ENCODE measurements around the gene ARL10. TPM values are rescaled to one million over a fixed set of nuclear protein-coding genes. Genes with fewer than 3 reads are reported as not detected.

The ARL10 gene
- polyA plus RNA-seq, 1 of the 3 experiments (the other 2 are of a cell fraction) = 4.6 TPM

GRCh38 chr5:176350416-176350815 lies 14.9 kb upstream of the ARL10 start:
- H3K27me3 ChIP-seq (ENCODE audit: insufficient read depth) = no peaks in the 10 kb centered on the region
- peaks cover 56% of the 10 kb centered on the region for H3K79me2 ChIP-seq (ENCODE audit: insufficient read depth)
- peaks cover 58 to 84% of the 10 kb centered on the region in 2 experiments for H3K36me3 ChIP-seq (replicated peaks in 1 of 2; ENCODE audit: control insufficient read depth in 1 of 2, insufficient read depth in 2 of 2, low read length in 1 of 2)
- H3K9ac ChIP-seq = no peak overlapping the region
- H2AFZ ChIP-seq (ENCODE audit: low read depth) = no peak overlapping the region
- POLR2A ChIA-PET = no interaction called here
- H3F3A ChIP-seq (replicated peaks; ENCODE audit: insufficient read depth) = peaks cover 10% of the 10 kb centered on the region
- no peak for DNase-seq
- H4K20me1 ChIP-seq (ENCODE audit: insufficient read depth) = peaks cover 28% of the 10 kb centered on the region
- H3K4me2 ChIP-seq = no peak overlapping the region
- WGBS (ENCODE audit: low lambda C conversion rate) = 92% methylated on average over 8 of the region's 8 CpGs
- no peaks in the 10 kb centered on the region for H3K9me3 ChIP-seq
- CTCF ChIA-PET = interaction anchor here (2.0 kb wide), 1 partner anchor 620 kb away, joined by 4 read pairs; no protein-coding TSS in a partner anchor
- no peak for TF ChIP-seq CTCF (IDR thresholded peaks at IDR 0.05)
- TF ChIP-seq MAX (IDR thresholded peaks at IDR 0.05; ENCODE audit: low read depth) = no peak
- no peak for TF ChIP-seq TEAD4 (IDR thresholded peaks at IDR 0.05; ENCODE audit: borderline replicate concordance, insufficient read depth)
- TF ChIP-seq IRF3 (IDR thresholded peaks at IDR 0.05; ENCODE audit: low read depth, low read length) = no peak
- no peak for TF ChIP-seq MXI1 (IDR thresholded peaks at IDR 0.05; ENCODE audit: low read depth, low read length)
- no peak for TF ChIP-seq NFIC (IDR thresholded peaks at IDR 0.05; ENCODE audit: borderline replicate concordance)
- TF ChIP-seq YY1 (IDR thresholded peaks at IDR 0.05; ENCODE audit: low read depth) = no peak
- no peak for TF ChIP-seq EP300 (IDR thresholded peaks at IDR 0.05; ENCODE audit: borderline replicate concordance in 1 of 2, low read depth in 1 of 2, low read length in 1 of 2)
- no peak overlapping the region for H3K27ac ChIP-seq (ENCODE audit: low read depth in 2 of 2, low read length in 1 of 2)
- H3K9me2 ChIP-seq = no peaks in the 10 kb centered on the region
- H3K4me1 ChIP-seq (ENCODE audit: control insufficient read depth in 1 of 2, insufficient read depth in 2 of 2, low read depth in 1 of 2, low read length in 1 of 2) = peaks cover 0 to 7% of the 10 kb centered on the region in 2 experiments; a peak in 1 of 4 replicates
- no peak overlapping the region for H3K4me3 ChIP-seq (ENCODE audit: low read depth in 2 of 2, low read length in 1 of 2)

GRCh38 chr5:176352116-176352878 lies 13.0 kb upstream of the ARL10 start:
- CTCF ChIA-PET = interaction anchor here (0.6 kb wide), 1 partner anchor 21 kb away, joined by 3 read pairs; no protein-coding TSS in a partner anchor

More at GRCh38 chr5:176352116-176352878, 13.0 kb upstream of the ARL10 start:
- TF ChIP-seq TEAD4 (IDR thresholded peaks at IDR 0.05; ENCODE audit: borderline replicate concordance, insufficient read depth) = no peak
- no peak for TF ChIP-seq CHD2 (IDR thresholded peaks at IDR 0.05; ENCODE audit: low read length, partially characterized antibody)
- TF ChIP-seq RAD21 (IDR thresholded peaks at IDR 0.05; ENCODE audit: low read length) = no peak
- no peak for TF ChIP-seq EP300 (IDR thresholded peaks at IDR 0.05; ENCODE audit: borderline replicate concordance in 1 of 2, low read depth in 1 of 2, low read length in 1 of 2)
- TF ChIP-seq GATA2 (CRISPR knock-in tag; IDR thresholded peaks at IDR 0.05) = peak; percentile 58
- no peak for TF ChIP-seq REST (IDR thresholded peaks at IDR 0.05; ENCODE audit: low read depth, low read length)
- TF ChIP-seq RCOR1 (IDR thresholded peaks at IDR 0.05; ENCODE audit: low read length) = no peak; the same call in 1 of the 2 replicates
- no peak for TF ChIP-seq ELF1 (IDR thresholded peaks at IDR 0.05)
- no peak for TF ChIP-seq SIN3A (IDR thresholded peaks at IDR 0.05; ENCODE audit: borderline replicate concordance, low read depth, low read length)
- DNase-seq = no peak
- H2AFZ ChIP-seq (ENCODE audit: low read depth) = no peak overlapping the region
- peaks cover 3% of the 10 kb centered on the region for H3F3A ChIP-seq (replicated peaks; ENCODE audit: insufficient read depth)
- peaks cover 55 to 82% of the 10 kb centered on the region in 2 experiments for H3K36me3 ChIP-seq (replicated peaks in 1 of 2; ENCODE audit: control insufficient read depth in 1 of 2, insufficient read depth in 2 of 2, low read length in 1 of 2)
- H4K20me1 ChIP-seq (ENCODE audit: insufficient read depth) = peaks cover 45% of the 10 kb centered on the region
- H3K4me2 ChIP-seq = no peak overlapping the region
- H3K9me3 ChIP-seq = no peaks in the 10 kb centered on the region
- 87% methylated on average over 5 of the region's 5 CpGs for WGBS (ENCODE audit: low lambda C conversion rate)
- H3K4me3 ChIP-seq (ENCODE audit: low read depth in 2 of 2, low read length in 1 of 2) = no peak overlapping the region
- H3K4me1 ChIP-seq (ENCODE audit: control insufficient read depth in 1 of 2, insufficient read depth in 2 of 2, low read depth in 1 of 2, low read length in 1 of 2) = peaks cover 0 to 7% of the 10 kb centered on the region in 2 experiments; a peak in 1 of 4 replicates
- POLR2A ChIA-PET = interaction anchor here (1.9 kb wide), 1 partner anchor 9 kb away, joined by 5 read pairs; the partner anchor contains the start of gene KIAA1191
- H3K27ac ChIP-seq (ENCODE audit: low read depth in 2 of 2, low read length in 1 of 2) = no peak overlapping the region
- no peaks in the 10 kb centered on the region for H3K27me3 ChIP-seq (ENCODE audit: insufficient read depth)
- H3K9me2 ChIP-seq = no peaks in the 10 kb centered on the region
- no peak overlapping the region for H3K9ac ChIP-seq
- peaks cover 75% of the 10 kb centered on the region for H3K79me2 ChIP-seq (ENCODE audit: insufficient read depth)

Measured in SK-N-SH (cell line).